NCI-H2171 treated with DMSO at 0.1 percent for 48 hours (cell line): ENCODE measurements around the gene TP63.
"Not testable (repeated sequence)": the region's sequence is repeated elsewhere in the genome, so short reads cannot be mapped to it uniquely, and the experiment has no call there.

Experiments
- DNase-seq: peaks from one replicate; lab custom pipeline; 2025; lab: John Stamatoyannopoulos, UW

Gene TP63

DNA sequence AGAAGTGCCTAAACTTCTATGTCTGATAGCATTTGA, at the start of gene TP63:
Gene TP63 (plus strand): TSS at position 17 of the 36 bp plus-strand sequence. CDS start 127 bp downstream, outside the sequence.
- no peak for DNase-seq

GRCh38 chr3:189582179-189582578, 49.0 kb upstream of the TP63 start:
- DNase-seq, result no peak

GRCh38 chr3:189584645-189585044, 46.5 kb upstream of the TP63 start:
- no peak for DNase-seq

DNA sequence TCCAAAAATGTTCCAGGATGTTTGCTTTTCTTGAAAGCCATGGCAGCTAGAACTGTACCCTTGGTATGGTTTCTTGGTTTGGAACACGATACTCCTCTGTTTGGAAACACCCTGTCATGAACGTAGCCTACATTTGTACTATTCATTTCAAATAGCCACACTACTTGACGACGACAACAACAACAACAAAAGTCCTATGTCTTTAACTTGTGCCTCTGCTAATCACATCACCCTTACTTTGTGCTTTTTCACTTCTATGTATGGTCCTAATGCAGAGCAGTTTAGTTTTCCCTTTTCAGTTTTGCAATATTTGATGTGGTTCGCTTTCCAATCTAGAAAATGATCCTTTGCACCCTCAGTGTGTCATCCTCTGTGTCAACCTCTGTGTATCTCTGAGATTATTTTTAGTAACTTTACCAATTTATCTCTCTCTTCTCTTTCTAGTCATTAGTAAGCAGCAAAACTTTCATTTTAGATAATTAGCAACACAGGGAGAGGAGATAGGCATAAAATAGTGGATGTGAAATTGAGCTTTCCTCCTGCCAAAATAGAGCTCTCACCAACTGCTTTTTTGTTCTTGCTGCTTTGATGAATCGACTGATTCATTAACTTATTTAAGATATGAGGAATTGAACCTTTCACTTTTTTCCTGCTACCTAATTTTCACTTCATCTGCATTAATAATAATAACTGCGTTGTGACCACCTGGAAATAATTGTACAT, 44.1 kb upstream of the TP63 start:
- DNase-seq, result no peak

DNA sequence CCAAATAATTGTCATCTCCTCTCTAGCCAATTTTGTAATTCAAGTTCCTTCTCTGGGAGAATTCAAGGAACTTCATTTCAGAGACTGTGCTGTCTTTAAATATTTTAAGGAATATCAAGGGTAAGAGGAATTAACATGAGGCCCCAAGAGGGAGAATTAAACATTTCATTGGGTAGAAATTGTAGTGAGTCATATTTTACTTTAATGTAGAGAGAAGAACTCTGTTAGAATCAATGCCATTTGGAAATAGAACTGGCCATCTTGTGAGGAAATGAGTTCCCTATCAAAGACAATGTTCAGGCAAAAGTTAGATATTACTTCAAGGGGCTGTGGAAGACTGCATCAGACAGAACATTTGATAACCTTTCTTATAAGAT, 43.5 kb upstream of the TP63 start:
- DNase-seq, result no peak

DNA sequence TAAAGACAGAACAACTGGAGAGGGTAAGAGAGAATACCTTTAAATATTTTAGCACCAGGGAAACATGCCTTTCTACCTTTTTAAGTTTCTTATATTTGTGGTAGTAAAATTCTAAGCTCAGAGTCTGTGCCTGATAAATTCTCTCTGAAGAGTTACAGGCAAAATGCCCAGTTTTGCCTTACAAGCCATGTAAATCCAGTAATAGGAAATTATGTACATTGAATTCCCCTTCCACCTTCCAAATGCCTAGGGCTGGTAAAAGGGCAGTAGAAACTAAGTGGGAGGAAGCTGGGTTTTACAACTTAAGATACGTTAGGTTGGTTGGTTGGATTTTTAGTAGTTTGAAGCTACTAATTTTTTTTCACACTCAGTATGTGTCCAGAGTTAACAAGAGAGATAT, 43.1 kb upstream of the TP63 start:
- no peak for DNase-seq

DNA sequence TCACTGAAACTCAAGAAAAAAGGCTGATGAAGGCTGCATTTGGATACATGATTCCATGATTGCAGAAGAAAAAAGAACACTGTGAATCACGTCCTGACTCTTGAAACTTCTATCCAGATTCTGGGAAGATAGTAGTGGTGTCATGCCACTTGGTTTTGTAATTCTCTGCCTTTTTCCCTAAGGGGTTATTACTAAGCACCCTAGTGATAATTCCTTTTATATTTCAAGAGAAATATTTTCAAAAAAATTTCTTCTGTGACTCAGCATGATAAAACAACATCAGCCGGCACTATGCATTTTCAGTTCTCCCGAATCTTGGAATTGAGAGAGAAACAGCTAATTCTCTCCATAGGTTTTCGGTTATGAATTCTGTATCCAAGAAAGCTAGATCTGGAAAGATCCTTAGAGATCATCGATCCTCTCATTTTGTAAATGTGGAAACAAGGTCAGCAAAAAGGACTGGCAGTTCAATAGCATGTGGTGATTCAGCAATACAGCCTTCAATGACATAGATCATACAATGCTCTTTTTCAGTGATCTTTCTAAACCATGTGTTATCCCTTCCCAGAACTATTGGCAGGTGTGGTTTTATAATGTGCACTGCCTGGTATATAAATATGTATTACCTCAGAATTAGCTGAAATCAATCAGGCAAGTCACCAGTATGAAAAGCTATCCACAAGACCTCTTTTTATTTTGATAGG, 42.6 kb upstream of the TP63 start:
- DNase-seq, result no peak

DNA sequence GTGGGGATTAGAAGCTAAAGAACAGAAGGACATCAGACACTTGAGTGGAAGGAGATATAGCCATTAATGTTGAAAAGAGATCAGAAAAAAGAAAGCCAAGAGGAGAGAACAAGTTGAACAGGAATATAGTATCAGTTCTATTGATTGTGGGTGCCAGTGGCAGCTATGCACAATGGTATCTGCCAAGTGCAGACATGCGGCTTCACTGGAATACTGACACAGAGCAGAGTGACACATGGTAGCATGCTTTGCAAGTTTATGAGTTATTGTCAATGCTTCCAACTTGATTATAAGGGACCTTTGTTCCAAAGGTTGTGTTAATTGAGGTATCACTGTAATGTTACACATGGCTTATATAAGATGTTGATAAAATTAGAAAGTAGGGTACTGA, 42.0 kb upstream of the TP63 start:
- DNase-seq, result no peak

GRCh38 chr3:189590223-189590622, 41.0 kb upstream of the TP63 start:
- DNase-seq, result no peak

GRCh38 chr3:189593581-189593980, 37.6 kb upstream of the TP63 start:
- no peak for DNase-seq

DNA sequence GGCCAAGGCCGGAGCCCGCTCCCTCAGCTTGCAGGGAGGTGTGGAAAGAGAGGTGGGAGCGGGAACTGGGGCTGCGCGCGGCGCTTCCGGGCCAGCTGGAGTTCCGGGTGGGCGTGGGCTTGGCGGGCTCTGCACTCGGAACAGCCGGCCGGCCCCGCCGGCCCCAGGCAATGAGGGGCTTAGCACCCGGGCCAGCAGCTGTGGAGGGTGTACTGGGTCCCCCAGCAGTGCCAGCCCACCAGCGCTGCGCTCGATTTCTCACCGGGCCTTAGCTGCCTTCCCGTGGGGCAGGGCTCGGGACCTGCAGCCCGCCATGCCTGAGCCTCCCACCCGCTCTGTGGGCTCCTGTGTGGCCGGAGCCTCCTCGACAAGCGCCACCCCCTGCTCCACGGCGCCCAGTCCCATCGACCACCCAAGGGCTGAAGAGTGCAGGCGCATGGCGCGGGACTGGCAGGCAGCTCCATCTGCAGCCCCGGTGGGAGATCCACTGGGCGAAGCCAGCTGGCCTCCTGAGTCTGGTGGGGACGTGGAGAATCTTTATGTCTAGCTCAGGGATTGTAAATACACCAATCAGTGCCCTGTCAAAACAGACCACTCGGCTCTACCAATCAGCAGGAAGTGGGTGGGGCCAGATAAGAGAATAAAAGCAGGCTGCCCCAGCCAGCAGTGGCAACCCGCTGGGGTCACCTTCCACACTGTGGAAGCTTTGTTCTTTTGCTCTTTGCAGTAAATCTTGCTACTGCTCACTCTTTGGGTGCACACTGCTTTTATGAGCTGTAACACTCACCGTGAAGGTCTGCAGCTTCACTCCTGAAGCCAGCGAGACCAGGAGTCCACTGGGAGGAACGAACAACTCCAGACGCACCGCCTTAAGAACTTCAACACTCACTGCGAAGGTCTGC, 34.9 kb upstream of the TP63 start:
- DNase-seq, result not testable (repeated sequence)

- no peak for DNase-seq
These were observed 33.3 kb upstream of the TP63 start for GRCh38 chr3:189597918-189598317.

DNA sequence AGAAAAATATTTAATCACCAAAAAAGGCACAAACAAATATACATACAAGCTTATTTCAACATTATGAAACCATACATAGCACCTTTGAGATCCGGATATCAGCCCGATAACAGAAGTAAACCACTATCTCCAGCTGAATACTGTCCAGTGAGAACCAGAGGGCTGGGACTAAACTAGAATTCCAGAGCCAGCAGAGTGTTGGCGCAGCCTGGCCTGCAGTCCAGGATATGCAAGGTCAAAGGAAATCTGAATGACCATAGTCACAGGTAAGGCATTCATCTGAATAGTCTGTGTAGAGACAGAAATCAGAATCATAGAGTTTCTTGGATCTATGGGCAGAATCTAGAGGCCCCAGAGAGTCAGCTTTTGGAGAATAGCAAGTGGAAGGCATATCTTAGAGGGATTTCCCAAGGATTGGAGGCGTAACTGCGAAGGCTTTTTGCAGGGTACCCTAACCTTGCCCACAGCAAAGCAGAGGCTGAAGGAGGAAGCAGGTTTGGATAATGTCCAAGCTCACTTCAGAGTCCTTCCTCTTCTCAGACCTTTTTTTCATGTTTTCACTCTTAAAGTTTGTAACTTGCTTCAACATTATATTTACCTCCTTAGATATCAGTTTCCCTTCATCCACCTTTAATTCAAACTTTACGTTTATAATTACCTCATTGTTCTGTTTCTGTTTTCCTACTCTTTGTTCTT, 32.5 kb upstream of the TP63 start:
- no peak for DNase-seq

GRCh38 chr3:189602471-189602870, 28.7 kb upstream of the TP63 start:
- DNase-seq, result peak; percentile 75

GRCh38 chr3:189605717-189606116, 25.5 kb upstream of the TP63 start:
- DNase-seq, result no peak

DNA sequence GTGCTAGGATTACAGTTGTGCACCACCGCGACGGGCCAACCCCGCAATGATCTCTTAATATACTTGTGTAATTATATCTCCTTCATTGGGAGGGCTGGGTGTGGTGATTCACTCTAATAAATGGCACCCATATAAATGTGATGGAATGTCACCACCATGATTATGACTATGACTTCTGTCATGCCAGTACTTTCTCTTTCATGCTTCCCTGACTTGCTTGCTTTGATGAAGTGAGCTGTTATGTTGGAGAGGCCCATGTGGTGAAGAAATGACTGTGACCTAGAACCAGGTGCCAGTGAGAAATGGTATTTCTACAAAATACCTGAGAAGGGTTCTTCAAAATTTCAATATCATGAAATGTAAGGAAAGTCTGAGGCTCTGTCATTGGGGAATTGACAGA, 24.4 kb upstream of the TP63 start:
- DNase-seq, result no peak

DNA sequence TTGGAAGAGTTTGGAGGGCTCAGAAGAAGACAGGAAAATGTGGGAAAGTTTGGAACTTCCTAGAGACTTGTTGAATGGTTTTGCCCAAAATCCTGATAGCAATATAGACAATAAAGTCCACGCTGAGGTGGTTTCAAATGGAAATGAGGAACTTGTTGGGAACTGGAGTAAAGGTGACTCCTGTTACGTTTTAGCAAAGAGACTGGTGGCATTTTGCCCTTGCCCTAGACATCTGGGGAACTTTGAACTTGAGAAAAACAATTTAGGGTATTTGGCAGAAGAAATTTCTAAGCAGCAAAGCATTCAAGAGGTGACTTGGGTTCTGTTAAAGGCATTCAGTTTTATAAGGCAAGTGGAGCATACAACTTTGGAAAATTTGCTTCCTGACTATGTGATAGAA, 18.5 kb upstream of the TP63 start:
- not testable (repeated sequence) for DNase-seq

DNA sequence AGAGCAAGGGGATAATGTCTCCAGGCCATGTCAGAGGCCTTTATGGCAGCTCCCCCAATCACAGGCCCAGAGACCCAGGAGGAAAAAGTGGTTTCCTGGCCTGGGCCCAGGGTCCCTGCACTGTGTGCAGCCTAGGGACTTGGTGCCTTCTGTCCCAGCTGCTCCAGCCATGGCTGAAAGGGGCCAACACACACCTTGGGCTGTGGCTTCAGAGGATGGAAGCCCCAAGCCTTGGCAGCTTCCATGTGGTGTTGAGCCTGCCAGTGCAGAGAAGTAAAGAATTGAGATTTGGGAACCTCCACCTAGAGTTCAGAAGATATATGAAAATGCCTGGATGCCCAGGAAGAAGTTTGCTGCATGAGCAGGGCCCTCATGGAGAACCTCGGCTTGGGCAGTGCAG, 18.1 kb upstream of the TP63 start:
- DNase-seq, result no peak

DNA sequence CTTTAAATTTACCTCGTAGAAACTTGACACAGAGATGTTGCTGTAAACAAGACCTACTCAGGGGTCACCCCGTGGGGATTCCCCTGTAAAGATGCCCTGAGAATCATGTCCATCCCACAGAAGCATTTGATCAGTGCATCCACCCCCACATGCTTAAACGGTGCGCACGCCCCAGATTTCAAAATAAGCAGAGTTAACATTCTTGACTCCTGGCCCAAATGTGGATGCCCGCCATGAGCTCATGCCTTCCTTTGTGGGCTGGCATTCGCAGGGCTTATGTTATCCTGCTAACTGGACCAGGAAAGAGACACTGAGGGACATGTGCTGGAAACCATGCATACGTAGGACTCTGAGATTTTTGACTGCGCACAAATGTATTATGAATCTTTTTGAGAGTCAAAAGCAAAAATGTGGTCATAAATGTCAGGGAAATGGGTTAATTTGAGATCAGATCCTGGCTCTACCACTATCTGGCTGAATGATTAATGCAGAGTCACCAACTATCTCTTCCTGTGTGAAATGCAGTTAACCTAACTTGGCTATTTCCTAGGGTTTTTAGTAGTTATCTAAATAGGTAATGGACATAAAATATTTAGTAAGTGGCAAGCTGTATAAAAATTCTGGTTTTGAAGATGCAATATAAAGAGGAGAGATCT, 9.1 kb upstream of the TP63 start:
- no peak for DNase-seq

- DNase-seq, result no peak
These were observed 8.6 kb upstream of the TP63 start for GRCh38 chr3:189622629-189623028.

DNA sequence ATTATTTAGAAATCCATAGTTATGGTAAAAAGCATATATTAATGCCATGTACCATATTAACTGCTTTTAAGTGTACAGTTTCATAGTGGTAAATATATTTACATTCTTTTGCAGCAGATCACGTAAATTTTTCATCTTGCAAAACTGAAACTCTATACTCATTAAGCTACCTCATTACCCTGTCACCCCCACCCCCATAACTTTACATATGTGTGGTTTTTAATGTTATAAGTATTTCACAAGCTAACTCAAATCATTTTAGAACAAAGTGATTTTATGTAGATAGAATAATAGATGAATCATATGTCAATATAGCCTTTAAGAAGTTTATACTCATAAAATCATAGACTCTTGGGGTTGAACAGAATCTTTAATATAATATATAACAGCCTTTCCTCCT, 7.1 kb upstream of the TP63 start:
- no peak for DNase-seq

DNA sequence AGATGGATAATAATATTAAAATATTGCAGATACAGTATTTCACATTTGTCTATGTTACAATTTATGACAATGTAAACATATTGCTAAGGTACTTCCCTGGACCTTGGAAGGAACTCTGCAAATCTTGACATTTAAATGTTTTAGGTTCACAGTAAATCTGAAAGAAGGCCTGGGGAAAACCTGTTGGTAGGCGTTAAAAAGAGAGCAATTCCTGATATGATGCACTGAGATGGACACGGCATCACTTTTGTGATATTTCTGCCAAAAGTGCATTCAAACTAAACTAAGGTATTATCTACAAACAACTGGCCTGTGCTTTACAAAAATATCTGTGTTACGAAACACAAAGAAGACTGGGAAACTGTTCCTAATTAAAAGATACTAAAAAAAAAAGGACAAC, 6.1 kb upstream of the TP63 start:
- DNase-seq, result no peak
